Measurements from ENCODE around the gene RPL35A. TPM values are rescaled to one million over a fixed set of nuclear protein-coding genes. Genes with fewer than 3 reads are reported as not detected.
"Not testable (repeated sequence)": the region's sequence is repeated elsewhere in the genome, so short reads cannot be mapped to it uniquely, and the experiment has no call there.

Gene RPL35A
- total and polyA plus RNA-seq, 9 of the 15 experiments (the other 6 are each of a cell fraction or from before 2014, with no cell fraction given) = 1,475 to 2,942 (median 2,367) TPM

GRCh38 chr3:197926418-197926817 is 23.6 kb upstream of the RPL35A start (continued):
- TF ChIP-seq SMC3 (conservative IDR thresholded peaks at IDR 0.05; ENCODE audit: insufficient read depth, low read depth, low read length) (0 out of 2 replicates have a peak, but pooled peaks have one; percentile 11), ZNF324 (CRISPR knock-in tag; IDR thresholded peaks at IDR 0.05) (no peak), RAD21 (CRISPR knock-in tag; conservative IDR thresholded peaks at IDR 0.05 in 1 of 2, IDR thresholded peaks at IDR 0.05 in 1 of 2) (peak in 1 of 2 experiments; percentile 55; a peak in 2 of 4 replicates)

DNA sequence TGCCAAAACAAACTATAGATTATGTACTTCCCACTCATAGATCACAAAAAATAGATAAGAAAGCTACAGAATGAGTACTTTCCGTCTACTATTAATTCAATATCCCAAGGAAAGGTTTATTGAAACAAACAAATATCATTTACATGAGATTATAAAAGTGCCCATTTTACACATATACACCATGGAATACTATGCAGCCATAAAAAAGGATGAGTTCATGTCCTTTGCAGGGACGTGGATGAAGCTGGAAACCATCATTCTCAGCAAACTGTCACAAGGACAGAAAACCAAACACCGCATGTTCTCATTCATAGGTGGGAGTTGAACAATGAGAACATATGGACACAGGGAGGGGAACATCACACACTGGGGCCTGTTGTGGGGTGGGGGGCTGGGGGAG is 22.4 kb upstream of the RPL35A start:
- H3K4me1 ChIP-seq (replicated peaks in 1 of 2; ENCODE audit: control insufficient read depth in 2 of 2, insufficient read depth in 2 of 2, low read length in 2 of 2); DNase-seq (ENCODE audit: extremely low read depth in 1 of 4, low spot score in 3 of 4); H3K36me3 ChIP-seq (ENCODE audit: control insufficient read depth, insufficient read depth, low read length); in situ Hi-C loops (cut with MboI); H3K4me3 ChIP-seq; BruUV-seq (replicated peaks); H3K9ac ChIP-seq (ENCODE audit: insufficient read depth in 1 of 2, low read depth in 2 of 2, low read length in 2 of 2); H4K20me1 ChIP-seq (replicated peaks; ENCODE audit: control insufficient read depth, insufficient read depth, low read length); intact Hi-C loops (cut with micrococcal nuclease); H3K4me2 ChIP-seq (ENCODE audit: insufficient read depth, low read length); POLR2A ChIA-PET; H3K9me1 ChIP-seq (ENCODE audit: control insufficient read depth, insufficient read depth, low read length); ATAC-seq; H3K27ac ChIP-seq (ENCODE audit: extremely low read depth, low read depth, low read length); FAIRE-seq; H3K27me3 ChIP-seq (ENCODE audit: control insufficient read depth in 2 of 2, insufficient read depth in 2 of 2, low read length in 2 of 2); H3K79me2 ChIP-seq (ENCODE audit: control insufficient read depth, insufficient read depth, low read length); CTCF ChIA-PET (ENCODE audit: low intra/inter-chr PET ratio); H3K9me3 ChIP-seq (replicated peaks; ENCODE audit: control insufficient read depth, insufficient read depth, low read depth, low read length); H2AFZ ChIP-seq (ENCODE audit: low read depth, low read length): not testable (repeated sequence)
- TF ChIP-seq ZNF146 (CRISPR knock-in tag; IDR thresholded peaks at IDR 0.05; ENCODE audit: unreplicated experiment) (peak; percentile 88), KDM1A (IDR thresholded peaks at IDR 0.05) (0 out of 4 replicates have a peak, but pooled peaks of 1 of the 2 experiments have one; percentile 36), BCOR (IDR thresholded peaks at IDR 0.05) (peak; percentile 56)
- 59% methylated on average over 3 of the region's 3 CpGs for WGBS (ENCODE audit: insufficient coverage, low coverage, missing lambda C conversion rate)

Data from K562 (cell line).